Inflammatory macrophage (primary cell): ENCODE results near the gene MPV17L2.
"Not testable (repeated sequence)": the region's sequence is repeated elsewhere in the genome, so short reads cannot be mapped to it uniquely, and the experiment has no call there.

Experiments
- DNase-seq, 2 donors: peaks; one replicate each; pipeline ENCODE4 v3.0.0-alpha.2; 2020 to 2022
- total RNA-seq, 18 experiments: gene quantifications; one replicate each; lab custom pipeline; 2026; ENCODE audit warnings: mixed read lengths in 6 of 18, inconsistent platforms in 2 of 18; lab: John Stamatoyannopoulos, UW

MPV17L2 gene
- 2.2 to 12.5 (median 8.7) reads per million in 18 experiments for total RNA-seq

DNA sequence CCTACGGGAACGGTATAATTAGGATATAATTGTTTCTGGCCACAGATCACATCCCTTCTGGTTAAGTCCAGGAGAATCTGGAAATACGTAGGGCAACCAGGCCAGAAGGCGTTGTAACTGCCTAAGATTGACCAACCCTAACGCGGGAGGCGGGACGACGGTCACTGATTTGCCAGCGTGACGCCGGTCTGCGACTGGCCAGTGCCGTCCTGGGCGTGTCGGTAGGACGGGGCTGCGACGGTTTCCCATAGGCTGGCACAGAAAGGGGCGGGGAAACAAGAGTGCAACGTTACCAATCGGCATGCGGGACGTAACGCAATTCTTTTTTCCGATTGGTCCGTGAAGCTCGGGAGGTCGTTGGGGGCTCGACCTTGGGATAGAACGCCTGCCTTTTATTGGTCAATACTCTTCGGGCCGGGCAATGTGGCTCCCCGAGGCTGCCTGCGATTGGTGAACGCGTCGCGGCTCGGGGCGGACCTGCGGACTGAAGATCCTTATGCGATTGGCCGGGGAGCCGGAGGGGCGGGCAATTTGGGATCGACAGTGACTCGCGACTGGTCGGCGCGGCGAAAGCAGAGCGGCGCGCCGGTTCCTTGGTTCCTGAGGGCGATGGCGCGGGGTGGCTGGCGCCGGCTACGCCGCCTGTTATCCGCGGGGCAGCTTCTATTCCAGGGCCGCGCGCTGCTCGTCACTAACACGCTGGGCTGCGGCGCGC is at the start of gene MPV17L2:
Gene MPV17L2 (plus strand): TSS at position 546 of the 715 bp plus-strand sequence. CDS start 64 bp downstream, at position 610.
- peak; percentile 100 for DNase-seq

DNA sequence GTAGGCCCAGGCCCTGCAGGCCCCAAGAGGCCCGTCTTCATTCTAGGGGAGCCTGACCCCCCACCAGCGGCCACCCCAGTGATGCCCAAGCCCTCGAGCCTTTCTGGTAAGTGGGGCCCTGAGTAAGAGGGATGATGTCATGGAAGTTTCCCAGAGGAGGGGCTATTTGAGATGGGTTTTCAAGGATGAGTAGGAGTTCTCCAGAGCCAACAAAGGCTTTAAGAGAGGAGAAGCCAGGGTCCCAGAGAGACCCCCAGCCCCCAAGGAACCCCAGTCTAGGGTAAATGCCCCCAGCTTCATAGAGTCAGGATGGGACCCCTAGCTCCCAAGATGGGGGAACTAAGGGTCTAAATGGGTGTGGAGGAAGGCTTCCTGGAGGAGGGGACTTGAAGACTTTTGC is 49.1 kb upstream of the MPV17L2 start:
- DNase-seq = no peak

DNA sequence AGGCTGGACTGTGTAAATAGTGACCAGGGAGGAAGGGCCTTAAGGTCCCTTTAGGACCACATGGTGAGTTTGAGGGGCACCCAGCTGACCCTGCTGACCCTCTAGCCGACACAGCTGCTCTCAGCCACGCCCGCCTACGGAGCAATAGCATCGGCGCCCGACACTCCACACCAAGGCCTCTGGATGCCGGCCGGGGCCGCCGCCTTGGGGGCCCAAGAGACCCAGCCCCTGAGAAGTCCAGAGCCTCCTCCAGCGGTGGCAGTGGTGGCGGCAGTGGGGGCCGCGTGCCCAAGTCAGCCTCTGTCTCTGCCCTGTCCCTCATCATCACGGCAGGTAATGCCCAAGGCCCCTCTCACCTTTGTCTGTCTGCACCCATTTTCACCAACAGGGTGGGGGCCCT is 48.7 kb upstream of the MPV17L2 start:
- no peak for DNase-seq

DNA sequence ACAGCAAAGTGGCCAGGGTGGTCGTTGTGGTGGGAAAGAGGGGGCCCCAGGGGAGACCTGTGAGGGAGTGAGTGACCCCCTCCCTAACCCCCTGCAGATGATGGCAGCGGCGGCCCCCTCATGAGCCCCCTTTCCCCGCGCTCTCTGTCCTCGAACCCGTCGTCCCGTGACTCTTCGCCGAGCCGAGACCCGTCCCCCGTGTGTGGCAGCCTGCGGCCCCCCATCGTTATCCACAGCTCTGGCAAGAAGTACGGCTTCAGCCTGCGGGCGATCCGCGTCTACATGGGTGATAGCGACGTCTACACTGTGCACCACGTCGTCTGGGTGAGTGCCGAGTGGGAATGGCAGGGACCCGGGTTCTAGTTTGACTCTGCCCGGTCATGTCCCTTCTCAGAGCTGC is 48.1 kb upstream of the MPV17L2 start:
- no peak for DNase-seq

DNA sequence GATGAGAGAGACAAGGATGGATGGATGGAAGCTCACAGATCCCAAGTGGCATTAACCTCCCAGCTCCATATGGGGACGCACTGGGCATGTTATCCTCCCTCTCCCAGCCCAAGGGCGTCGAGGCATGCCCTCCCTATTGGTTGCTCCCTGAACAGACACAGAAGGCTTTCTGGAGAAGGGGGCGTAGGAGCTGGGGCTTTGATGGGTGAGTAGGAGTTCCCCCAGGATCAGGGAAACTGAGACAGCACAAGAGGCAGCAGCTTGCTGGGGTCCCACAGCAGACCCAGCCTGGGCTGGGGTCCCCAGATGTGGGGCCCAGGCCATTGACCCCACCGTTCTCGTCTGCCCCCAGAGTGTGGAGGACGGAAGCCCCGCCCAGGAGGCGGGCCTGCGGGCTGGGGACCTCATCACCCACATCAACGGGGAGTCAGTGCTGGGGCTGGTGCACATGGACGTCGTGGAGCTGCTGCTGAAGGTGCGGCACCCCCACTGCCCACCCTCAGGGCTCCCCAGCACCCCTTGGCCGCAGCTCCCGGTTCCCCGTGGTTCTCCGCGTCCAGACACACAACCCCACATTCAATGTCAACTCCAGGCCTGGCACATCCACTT is 47.5 kb upstream of the MPV17L2 start:
- no peak for DNase-seq

DNA sequence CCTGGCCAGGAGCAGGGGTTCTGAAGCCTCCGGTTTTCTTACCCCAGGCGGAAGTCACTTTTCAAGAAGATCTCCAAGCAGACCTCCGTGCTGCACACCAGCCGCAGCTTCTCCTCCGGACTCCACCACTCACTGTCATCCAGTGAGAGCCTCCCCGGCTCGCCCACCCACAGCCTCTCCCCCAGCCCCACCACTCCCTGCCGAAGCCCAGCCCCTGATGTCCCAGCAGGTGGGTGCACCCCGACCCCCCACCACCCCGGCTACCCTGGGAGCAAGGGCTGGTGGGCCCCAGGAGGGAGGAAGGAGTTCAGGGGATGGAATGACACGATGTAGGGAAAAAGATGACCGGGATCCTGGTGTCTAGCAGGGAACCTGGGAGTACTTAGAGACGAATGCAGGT is 45.6 kb upstream of the MPV17L2 start:
- no peak for DNase-seq

DNA sequence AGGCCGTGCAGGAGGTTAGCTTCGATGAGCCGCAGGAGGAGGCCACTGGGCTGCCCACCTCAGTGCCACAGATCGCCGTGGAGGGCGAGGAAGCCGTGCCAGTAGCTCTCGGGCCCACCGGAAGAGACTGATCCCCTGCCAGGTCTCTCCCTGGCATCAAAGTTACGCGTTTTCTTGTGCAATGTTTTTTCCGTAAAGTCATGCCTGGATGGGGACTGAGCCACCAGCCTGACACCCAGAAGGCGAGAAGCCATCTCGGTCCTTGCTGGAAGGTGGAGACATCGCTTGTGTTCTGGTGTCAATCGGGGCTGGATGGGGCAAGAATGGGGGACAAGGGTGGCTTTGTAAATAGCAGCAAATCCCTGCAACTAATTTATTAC is 43.4 kb upstream of the MPV17L2 start:
- DNase-seq = no peak

DNA sequence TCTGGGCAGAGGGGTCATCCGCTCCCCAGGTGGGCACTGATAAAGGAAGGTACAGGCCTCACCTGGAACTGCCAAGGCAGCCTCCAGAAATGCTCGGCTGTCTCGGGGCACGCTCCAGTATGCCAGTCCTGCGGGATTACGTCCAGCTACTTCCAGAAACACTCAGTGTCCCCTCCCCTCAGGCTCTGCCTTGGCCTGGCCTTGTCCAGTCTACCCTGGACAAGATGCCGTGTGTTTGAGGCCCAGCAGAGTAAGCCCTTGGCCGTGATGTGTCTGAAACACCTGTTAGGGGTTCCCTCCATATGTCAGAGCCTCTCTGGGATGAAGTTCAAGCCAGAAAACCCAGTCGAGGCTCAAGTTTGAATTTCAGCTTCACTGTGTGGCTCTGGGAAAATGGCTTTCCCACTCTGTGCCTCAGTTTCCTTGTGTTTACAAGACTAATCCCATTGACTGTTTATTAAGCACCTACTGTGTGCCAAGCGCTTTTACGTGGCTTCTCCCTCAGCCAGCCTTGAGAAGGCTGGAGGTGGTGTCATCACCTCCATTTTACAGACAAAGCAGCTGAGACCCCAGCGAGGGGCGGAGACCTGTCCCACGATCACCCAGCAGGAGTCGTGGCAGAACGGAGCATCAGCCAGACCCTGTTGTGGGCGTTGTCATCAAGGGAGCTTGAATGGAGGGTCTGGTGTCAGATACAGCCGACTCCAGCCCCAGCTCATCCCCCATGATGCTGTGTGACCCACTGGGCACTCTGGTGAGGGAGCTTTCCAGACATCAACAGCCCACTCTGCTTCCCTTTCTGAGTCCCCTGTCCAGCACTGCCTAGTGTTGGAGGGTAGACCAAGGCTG is 42.0 kb upstream of the MPV17L2 start:
- no peak for DNase-seq

DNA sequence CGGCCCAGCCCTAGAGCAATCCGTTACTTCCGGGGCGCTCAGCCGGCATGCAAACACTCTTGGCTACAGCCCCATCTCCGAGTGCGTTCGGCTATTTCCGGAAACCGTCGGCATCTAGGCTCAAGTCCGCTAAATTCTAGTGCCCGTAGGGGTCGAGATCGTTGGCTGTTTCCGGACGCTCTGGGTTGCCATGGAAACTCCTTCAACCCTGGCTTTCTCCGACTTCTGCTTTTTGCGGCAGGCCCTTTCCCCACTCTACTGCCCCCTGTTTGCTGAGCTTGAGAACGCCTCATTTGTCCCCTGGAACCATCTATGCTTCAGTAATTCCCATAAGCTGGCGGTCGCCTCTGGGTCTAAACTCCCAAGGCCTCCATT is 40.6 kb upstream of the MPV17L2 start:
- DNase-seq = peak; percentile 100

DNA sequence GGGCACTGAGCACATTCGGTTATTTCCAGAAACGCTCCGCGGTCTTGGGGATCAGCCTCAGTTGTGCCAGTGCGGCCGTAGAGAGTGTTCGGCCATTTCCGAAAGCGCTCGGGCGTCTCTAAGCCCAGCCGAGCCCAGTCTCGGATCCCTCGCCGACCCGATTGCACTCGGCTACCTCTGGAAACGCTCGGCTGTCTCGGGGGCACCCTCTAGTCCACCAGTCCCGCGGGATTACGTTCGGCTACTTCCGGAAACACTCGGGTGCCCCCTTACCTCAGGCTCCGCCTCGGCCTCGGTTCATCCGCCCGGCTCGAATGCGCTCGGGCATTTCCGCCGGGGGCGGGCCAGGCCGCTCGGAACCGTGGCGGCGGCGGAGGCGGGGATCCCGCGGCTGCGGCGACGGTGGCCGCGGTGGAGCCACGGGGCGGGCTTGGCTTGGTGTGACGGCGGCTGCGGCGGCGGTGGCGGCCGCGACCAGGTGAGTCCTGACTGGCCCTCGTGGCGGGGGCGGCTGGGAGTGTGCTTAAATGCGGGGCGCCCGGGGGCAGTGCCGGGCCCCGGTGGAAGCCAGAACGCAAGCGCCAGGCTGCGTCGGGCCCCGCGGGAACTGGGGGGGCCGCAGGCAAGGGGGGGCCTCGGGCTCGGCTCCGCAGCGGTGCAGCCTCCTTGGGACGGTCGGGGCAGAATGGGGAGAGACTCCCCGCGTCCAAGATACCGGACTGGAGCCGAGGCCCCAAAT is 40.0 kb upstream of the MPV17L2 start, which contains the start of gene PIK3R2:
Gene PIK3R2 (plus strand): TSS at position 347 of the 739 bp plus-strand sequence. CDS start 2,717 bp downstream, outside the sequence.
- DNase-seq = peak; percentile 100

DNA sequence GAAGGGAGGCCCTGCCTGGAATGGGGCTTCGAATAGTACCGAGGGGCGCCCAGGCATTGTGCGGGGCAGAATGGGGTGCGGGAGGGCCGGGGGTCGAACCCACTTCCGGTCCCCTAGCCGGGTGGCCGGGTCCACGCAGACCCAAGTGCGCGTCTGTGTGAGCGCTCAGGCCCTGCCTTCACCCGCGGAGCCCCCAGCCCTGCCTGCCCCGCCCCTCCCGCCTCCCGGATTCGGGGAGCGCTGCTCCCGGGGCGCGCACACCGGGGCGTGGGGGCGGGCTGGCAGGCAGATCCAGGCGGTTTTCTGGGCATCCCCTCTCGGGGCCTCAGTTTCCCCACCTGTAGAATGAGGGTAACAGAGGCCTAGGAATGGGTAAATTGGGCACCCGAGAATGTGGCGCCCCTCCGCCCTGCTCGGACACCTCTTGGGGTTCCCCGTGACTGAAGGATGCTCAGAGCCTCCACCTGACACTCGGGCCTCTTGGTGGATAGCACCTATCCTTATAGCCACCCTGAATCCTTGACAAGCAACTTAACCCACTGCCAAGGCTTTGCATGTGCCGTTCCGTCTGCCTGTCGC is 39.4 kb upstream of the MPV17L2 start:
- no peak for DNase-seq

DNA sequence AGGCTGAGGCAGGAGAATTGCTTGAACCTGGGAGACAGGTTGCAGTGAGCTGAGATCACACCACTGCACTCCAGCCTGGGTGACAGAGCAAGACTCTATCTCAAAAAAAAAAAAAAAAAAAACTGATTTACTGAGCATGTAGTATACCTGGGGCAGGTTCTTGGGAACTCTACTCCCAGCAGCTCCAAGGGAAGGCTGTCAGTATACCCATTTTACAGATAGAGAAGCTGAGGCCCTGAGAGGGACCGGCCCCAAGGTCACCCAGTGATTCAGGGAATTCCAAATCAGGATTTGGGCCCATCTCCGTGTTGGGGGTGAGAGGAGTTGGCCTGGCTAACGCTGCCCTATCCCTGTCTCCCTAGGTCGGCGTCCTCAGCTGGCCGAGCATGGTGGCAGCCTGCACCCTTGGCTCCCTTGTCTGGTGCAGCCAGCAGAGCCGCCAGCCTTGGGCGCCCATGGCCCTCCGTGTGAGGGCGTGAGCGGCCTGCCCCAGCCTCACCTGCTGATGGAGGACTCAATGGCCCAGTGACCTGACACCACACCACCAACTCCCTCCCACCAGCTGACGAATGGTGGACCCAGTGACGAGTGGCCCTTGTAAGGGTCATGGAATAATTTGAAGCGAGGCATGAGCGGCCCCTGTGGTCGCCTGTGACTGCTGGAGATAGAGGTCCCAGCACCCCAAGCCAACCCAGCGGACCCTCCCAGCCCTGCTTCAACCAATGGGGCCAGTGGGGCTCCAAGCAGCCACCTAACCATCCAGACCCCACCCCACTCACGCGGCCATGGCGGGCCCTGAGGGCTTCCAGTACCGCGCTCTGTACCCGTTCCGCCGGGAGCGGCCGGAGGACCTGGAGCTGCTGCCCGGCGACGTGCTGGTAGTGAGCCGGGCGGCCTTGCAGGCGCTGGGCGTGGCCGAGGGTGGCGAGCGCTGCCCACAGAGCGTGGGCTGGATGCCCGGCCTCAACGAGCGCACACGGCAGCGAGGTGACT is 37.6 kb upstream of the MPV17L2 start:
- no peak for DNase-seq

DNA sequence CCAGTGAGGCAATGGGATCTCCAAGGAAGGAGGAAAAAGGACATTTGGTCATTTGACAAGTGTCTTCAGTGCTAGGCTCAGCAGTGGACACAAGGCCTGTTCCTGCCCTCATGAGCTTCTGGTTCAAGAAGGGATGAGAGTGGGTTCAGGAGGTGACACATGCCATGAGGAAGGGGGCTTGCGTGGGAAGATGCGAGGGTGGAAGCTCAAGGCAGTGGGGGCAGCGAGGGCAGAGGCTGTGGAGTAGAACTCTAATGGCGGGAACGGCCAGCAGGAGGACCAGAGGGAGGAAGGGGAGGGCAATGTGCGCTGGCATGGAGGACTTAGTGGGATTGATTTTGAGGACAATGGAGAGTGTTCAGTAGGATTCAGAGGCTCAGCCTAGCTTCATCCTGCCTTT is 36.8 kb upstream of the MPV17L2 start:
- no peak for DNase-seq

DNA sequence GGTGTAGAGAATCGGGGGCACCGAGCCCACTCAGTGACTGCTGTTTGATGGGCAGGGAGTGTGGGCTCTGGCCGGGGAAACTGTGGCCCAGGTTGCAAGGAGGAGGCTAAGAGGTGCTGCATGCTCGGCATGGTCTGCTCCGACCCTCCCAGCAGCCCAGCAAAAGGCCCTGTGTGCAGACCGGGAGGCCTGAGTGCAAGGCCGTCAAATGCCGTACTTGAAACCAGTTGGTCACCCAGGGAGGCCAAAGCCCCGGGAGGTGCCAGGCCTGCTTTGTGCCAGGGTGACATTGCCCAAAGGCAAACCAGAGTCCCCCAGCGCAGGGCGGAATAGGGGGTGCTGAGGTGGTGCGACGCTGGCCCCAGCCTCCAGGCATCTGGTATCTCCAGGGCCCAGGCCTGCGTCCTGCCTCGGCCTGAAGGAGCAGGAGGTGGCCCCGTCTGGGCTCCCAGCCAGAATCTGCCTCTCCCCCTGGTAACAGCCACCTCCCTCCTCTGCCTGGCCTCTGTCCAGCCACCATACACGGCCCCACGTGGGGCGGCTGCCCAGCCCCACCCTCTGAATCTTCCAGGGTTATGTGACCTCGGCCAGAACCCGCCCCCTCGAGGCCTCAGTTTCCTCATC is 36.1 kb upstream of the MPV17L2 start:
- DNase-seq = peak in 1 of 2 donors; percentile 46

DNA sequence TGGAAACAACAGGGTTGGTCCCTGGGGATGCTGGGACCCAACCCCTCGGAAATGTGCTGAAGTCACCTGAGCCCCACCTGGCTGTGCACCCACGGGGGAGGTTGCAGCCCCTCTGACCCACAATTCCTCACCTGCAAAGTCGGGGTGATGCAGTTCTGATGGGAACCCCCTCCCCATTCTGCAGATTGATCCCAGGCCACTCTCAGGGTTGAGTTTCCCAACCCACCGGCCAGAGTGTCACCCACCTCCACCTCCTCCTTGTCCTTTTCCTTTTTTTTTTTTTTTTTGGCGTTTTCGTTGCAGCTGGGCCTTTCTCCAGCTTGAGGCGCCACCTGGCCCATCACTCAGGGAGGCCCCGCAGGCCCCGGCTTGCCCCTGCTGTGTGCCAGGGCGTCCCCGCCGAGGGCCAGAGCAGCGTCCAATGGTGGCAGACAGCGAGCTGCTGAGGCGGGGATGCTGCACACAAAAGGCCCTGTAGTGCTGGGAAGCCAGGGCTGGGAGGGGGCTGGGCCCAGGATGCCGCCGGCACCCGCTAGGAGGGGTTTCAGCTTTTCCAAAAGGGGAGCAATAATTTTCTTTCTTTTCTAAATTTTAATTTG is 35.5 kb upstream of the MPV17L2 start:
- no peak for DNase-seq

DNA sequence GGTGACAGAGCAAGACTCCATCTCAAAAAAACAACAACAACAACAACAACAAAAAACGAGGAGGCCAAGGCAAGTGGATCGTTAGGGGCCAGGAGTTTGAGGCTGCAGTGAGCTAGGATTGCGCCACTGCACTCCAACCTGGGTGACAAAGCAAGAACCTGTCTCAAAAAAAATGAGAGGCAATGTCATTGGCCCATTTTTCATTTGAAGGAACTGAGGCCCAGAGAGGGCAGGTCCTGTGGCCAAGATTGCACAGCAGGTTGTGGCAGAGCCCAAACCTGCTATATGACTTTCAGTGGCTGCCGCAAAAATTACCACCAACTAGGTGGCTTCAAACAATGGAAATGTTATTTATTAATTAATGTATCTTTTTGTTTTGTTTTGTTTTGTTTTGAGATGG is 34.6 kb upstream of the MPV17L2 start:
- no peak for DNase-seq

DNA sequence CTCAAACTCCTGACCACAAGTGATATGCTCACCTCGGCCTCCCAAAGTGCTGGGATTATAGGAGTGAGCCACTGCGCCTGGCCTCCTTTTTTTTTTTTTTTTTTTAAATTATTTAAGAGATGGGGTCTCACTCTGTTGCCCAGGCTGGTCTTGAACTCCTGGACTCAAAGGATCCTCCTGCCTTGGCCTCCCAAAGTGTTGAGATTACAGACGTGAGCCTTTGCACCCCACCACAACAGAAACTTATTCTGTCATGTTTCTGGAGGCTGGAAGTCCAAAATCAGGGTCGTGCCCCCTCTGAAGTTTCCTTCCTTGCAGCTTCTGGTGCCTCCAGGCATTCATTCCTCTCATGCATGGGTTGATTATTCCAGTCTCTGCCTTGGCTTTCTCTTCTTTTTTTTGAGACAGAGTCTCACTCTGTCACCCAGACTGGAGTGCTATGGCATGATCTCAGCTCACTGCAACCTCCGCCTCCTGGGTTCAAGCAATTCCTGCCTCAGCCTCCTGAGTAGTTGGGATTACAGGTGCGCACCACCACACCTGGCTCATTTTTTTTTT is 33.9 kb upstream of the MPV17L2 start:
- DNase-seq = not testable (repeated sequence)

DNA sequence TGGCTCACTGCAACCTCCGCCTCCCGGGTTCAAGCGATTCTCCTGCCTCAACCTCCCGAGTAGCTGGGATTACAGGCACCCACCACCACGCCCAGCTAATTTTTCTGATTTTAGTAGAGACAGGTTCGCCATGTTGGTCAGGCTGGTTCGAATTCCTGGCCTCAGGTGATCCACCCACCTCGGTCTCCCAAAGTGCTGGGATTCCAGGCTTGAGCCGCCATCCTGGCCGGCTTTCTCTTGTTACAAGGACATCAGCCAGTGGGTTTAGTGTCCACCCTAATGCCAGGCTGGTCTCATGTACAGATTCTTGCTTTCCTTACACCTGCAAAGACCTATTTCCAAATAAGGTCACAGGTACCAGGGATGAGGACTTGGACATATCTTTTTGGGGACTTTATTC is 33.2 kb upstream of the MPV17L2 start:
- DNase-seq = no peak

DNA sequence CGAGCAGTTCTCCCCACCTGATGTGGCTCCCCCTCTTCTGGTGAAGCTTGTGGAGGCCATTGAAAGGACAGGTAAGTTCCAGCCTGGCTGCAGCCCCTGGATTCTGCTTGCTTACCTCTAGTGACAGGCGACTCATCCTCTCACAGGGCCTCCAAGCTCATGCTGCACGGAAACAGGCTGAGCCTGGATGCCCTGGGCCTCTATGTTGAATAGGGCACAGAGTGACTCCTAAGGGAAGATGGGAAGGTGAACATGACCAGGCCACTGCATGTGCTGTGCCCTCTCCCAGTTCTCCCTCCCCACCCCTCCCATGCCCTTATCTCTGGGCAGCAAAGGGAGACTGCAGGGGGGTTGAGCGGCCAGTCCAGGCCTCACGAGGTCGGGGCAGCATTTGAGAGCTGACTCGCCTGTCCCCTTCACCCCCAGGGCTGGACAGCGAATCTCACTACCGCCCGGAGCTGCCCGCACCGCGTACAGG is 32.5 kb upstream of the MPV17L2 start:
- DNase-seq = no peak
